Activated CD4-positive, alpha-beta memory T cell treated with anti-CD3 and anti-CD28 coated beads, Interleukin-2, amount 10 ng/mL, durations not matched to agents 7 days and 5 days (primary cell): ENCODE data around the gene LRRTM4. TPM values are rescaled to one million over a fixed set of nuclear protein-coding genes. Genes with fewer than 3 reads are reported as not detected.

Experiments
- CTCF ChIA-PET: fragments of 350-600 bp; sonication (Branson Sonifier 250); formaldehyde crosslinking; loops from one replicate; lab custom pipeline; 2021; ENCODE audit warnings: antibody characterized with exemption, inconsistent platforms; lab: Charles Lee
- POLR2A ChIA-PET: fragments of 350-600 bp; sonication (Branson Sonifier 250); formaldehyde crosslinking; loops from one replicate; lab custom pipeline; 2021; ENCODE audit warnings: antibody characterized with exemption; lab: Charles Lee
- DNase-seq: peaks from one replicate; pipeline ENCODE4 v3.0.0-alpha.2; 2020
- H3K27ac Mint-ChIP-seq: one replicate; pipeline ENCODE4 v1.8.0; 2021; ENCODE audit warnings: mild to moderate bottlenecking, mixed read lengths
- H3K27me3 Mint-ChIP-seq: one replicate; pipeline ENCODE4 v1.8.0; 2021; ENCODE audit warnings: mixed read lengths
- H3K36me3 Mint-ChIP-seq: one replicate; pipeline ENCODE4 v1.8.0; 2021; ENCODE audit warnings: low read depth, mixed read lengths
- H3K4me1 Mint-ChIP-seq: one replicate; pipeline ENCODE4 v1.8.0; 2021; ENCODE audit warnings: mixed read lengths
- H3K4me3 Mint-ChIP-seq: one replicate; pipeline ENCODE4 v1.8.0; 2021; ENCODE audit warnings: mild to moderate bottlenecking, mixed read lengths
- H3K9me3 Mint-ChIP-seq: one replicate; pipeline ENCODE4 v1.8.0; 2021; ENCODE audit warnings: mixed read lengths
- total RNA-seq, 2 experiments: library from RNA; stranded (reverse); gene quantifications; one replicate each; pipeline ENCODE4 v1.2.3, GENCODE V29; 2021

LRRTM4 gene
- not detected for total RNA-seq

GRCh38 chr2:77521931-77522470 is at the start of gene LRRTM4:
Gene LRRTM4, minus strand, starts transcription at chr2:77522376.
- H3K4me3 Mint-ChIP-seq, result no peak within 1 kb of the TSS
- peaks cover 6% of the 10 kb centered on the region for H3K9me3 Mint-ChIP-seq

GRCh38 chr2:77571545-77571944 is 49.4 kb upstream of the LRRTM4 start:
- Mint-ChIP-seq H3K4me1 (no peaks in the 10 kb centered on the region), H3K36me3 (no peaks in the 10 kb centered on the region), H3K9me3 (peaks cover 9% of the 10 kb centered on the region), H3K4me3 (no peak overlapping the region), H3K27me3 (no peaks in the 10 kb centered on the region), H3K27ac (no peak overlapping the region)
- CTCF ChIA-PET, result no interaction called here
- POLR2A ChIA-PET, result no interaction called here
- no peak for DNase-seq

More at GRCh38 chr2:77521931-77522470, at the start of gene LRRTM4:
- DNase-seq, result no peak
- ChIA-PET CTCF (no interaction called here), POLR2A (no interaction called here)
- no peaks in the 10 kb centered on the region for H3K4me1 Mint-ChIP-seq
- no peak within 1 kb of the TSS for H3K27ac Mint-ChIP-seq
- H3K27me3 Mint-ChIP-seq, result no peaks in the 10 kb centered on the region
- H3K36me3 Mint-ChIP-seq, result no peaks in the 10 kb centered on the region

GRCh38 chr2:77567723-77568122 is 45.5 kb upstream of the LRRTM4 start:
- Mint-ChIP-seq H3K9me3 (peaks cover 12% of the 10 kb centered on the region), H3K36me3 (no peaks in the 10 kb centered on the region), H3K4me3 (no peak overlapping the region), H3K27me3 (no peaks in the 10 kb centered on the region), H3K4me1 (no peaks in the 10 kb centered on the region), H3K27ac (no peak overlapping the region)
- no peak for DNase-seq
- POLR2A ChIA-PET, result no interaction called here
- CTCF ChIA-PET, result no interaction called here

- ChIA-PET POLR2A (no interaction called here), CTCF (no interaction called here)
- no peaks in the 10 kb centered on the region for H3K27me3 Mint-ChIP-seq
- no peak for DNase-seq
- no peaks in the 10 kb centered on the region for H3K4me1 Mint-ChIP-seq
- no peak overlapping the region for H3K4me3 Mint-ChIP-seq
- no peaks in the 10 kb centered on the region for H3K36me3 Mint-ChIP-seq
- no peak overlapping the region for H3K27ac Mint-ChIP-seq
- peaks cover 10% of the 10 kb centered on the region for H3K9me3 Mint-ChIP-seq
Measured at GRCh38 chr2:77566582-77566981, 44.4 kb upstream of the LRRTM4 start.

- no peak for DNase-seq
- no peaks in the 10 kb centered on the region for H3K36me3 Mint-ChIP-seq
- H3K9me3 Mint-ChIP-seq, result peaks cover 10% of the 10 kb centered on the region
- POLR2A ChIA-PET, result no interaction called here
- H3K4me3 Mint-ChIP-seq, result no peak overlapping the region
- no peaks in the 10 kb centered on the region for H3K4me1 Mint-ChIP-seq
- CTCF ChIA-PET, result no interaction called here
- H3K27ac Mint-ChIP-seq, result no peak overlapping the region
- H3K27me3 Mint-ChIP-seq, result no peaks in the 10 kb centered on the region
Measured at GRCh38 chr2:77566131-77566530, 44.0 kb upstream of the LRRTM4 start.

- CTCF ChIA-PET, result no interaction called here
- Mint-ChIP-seq H3K36me3 (no peaks in the 10 kb centered on the region), H3K27me3 (no peaks in the 10 kb centered on the region), H3K4me1 (no peaks in the 10 kb centered on the region), H3K4me3 (no peak overlapping the region), H3K27ac (no peak overlapping the region), H3K9me3 (peaks cover 18% of the 10 kb centered on the region)
- POLR2A ChIA-PET, result no interaction called here
- no peak for DNase-seq
Measured at GRCh38 chr2:77552956-77553355, 30.8 kb upstream of the LRRTM4 start.

GRCh38 chr2:77538031-77538430 is 15.9 kb upstream of the LRRTM4 start:
- no peak overlapping the region for H3K4me3 Mint-ChIP-seq
- ChIA-PET POLR2A (no interaction called here), CTCF (no interaction called here)
- H3K27ac Mint-ChIP-seq, result no peak overlapping the region
- DNase-seq, result no peak
- peaks cover 19% of the 10 kb centered on the region for H3K9me3 Mint-ChIP-seq
- H3K27me3 Mint-ChIP-seq, result no peaks in the 10 kb centered on the region
- H3K4me1 Mint-ChIP-seq, result no peaks in the 10 kb centered on the region
- no peaks in the 10 kb centered on the region for H3K36me3 Mint-ChIP-seq

- Mint-ChIP-seq H3K27ac (no peak overlapping the region), H3K9me3 (peaks cover 6% of the 10 kb centered on the region), H3K36me3 (no peaks in the 10 kb centered on the region), H3K4me1 (no peaks in the 10 kb centered on the region), H3K4me3 (no peak overlapping the region), H3K27me3 (no peaks in the 10 kb centered on the region)
- CTCF ChIA-PET, result no interaction called here
- no peak for DNase-seq
- POLR2A ChIA-PET, result no interaction called here
Measured at GRCh38 chr2:77522888-77523287, 712 bp upstream of the LRRTM4 start.

GRCh38 chr2:77521548-77521891 is 656 bp downstream of the LRRTM4 start:
- ChIA-PET CTCF (no interaction called here), POLR2A (no interaction called here)
- Mint-ChIP-seq H3K36me3 (no peaks in the 10 kb centered on the region), H3K9me3 (peaks cover 6% of the 10 kb centered on the region), H3K4me3 (no peak overlapping the region), H3K27ac (no peak overlapping the region), H3K27me3 (no peaks in the 10 kb centered on the region), H3K4me1 (no peaks in the 10 kb centered on the region)
- no peak for DNase-seq

- CTCF ChIA-PET, result no interaction called here
- H3K36me3 Mint-ChIP-seq, result no peaks in the 10 kb centered on the region
- peaks cover 6% of the 10 kb centered on the region for H3K9me3 Mint-ChIP-seq
- no peaks in the 10 kb centered on the region for H3K4me1 Mint-ChIP-seq
- no peak overlapping the region for H3K4me3 Mint-ChIP-seq
- no peak overlapping the region for H3K27ac Mint-ChIP-seq
- POLR2A ChIA-PET, result no interaction called here
- no peaks in the 10 kb centered on the region for H3K27me3 Mint-ChIP-seq
- no peak for DNase-seq
Measured at GRCh38 chr2:77520641-77521547, 1.3 kb downstream of the LRRTM4 start.

- ChIA-PET POLR2A (no interaction called here), CTCF (no interaction called here)
- Mint-ChIP-seq H3K27me3 (no peaks in the 10 kb centered on the region), H3K36me3 (no peaks in the 10 kb centered on the region), H3K9me3 (peaks cover 3% of the 10 kb centered on the region), H3K4me3 (no peak overlapping the region), H3K27ac (no peak overlapping the region), H3K4me1 (no peaks in the 10 kb centered on the region)
- DNase-seq, result no peak
Measured at GRCh38 chr2:77519888-77520506, 2.2 kb downstream of the LRRTM4 start.

- peaks cover 3% of the 10 kb centered on the region for H3K9me3 Mint-ChIP-seq
- ChIA-PET POLR2A (no interaction called here), CTCF (no interaction called here)
- no peaks in the 10 kb centered on the region for H3K27me3 Mint-ChIP-seq
- no peak for DNase-seq
- no peaks in the 10 kb centered on the region for H3K4me1 Mint-ChIP-seq
- no peak overlapping the region for H3K27ac Mint-ChIP-seq
- no peaks in the 10 kb centered on the region for H3K36me3 Mint-ChIP-seq
- H3K4me3 Mint-ChIP-seq, result no peak overlapping the region
Measured at GRCh38 chr2:77519164-77519887, 2.9 kb downstream of the LRRTM4 start.

- DNase-seq, result no peak
Measured at GRCh38 chr2:77518311-77518710, 3.9 kb downstream of the LRRTM4 start.

More at GRCh38 chr2:77518311-77518710, 3.9 kb downstream of the LRRTM4 start:
- ChIA-PET POLR2A (no interaction called here), CTCF (no interaction called here)
- H3K36me3 Mint-ChIP-seq, result no peaks in the 10 kb centered on the region
- no peak overlapping the region for H3K4me3 Mint-ChIP-seq
- no peak overlapping the region for H3K27ac Mint-ChIP-seq
- H3K9me3 Mint-ChIP-seq, result peaks cover 3% of the 10 kb centered on the region
- no peaks in the 10 kb centered on the region for H3K27me3 Mint-ChIP-seq
- no peaks in the 10 kb centered on the region for H3K4me1 Mint-ChIP-seq
